ENCODE measurements around the gene PLXNC1.

The PLXNC1 gene

GRCh38 chr12:94353130-94353529 lies 204.8 kb downstream of the PLXNC1 start:
- DNase-seq (ENCODE audit: low read depth in 2 of 2): no peak

Data from stimulated activated CD8-positive, alpha-beta memory T cell treated with anti-CD3 and anti-CD28 coated beads, Interleukin-7, amount 100 ng/mL, for 4 hours (primary cell).